22Rv1 (cell line): Measurements from ENCODE around the gene ICAM4.

Experiments
- H3K27ac ChIP-seq: fragments of 450-650 bp; 2 replicates; pipeline ENCODE4 v1.5.1; 2017
- CTCF ChIP-seq: fragments of 450-650 bp; IDR thresholded peaks from 2 replicates; pipeline ENCODE4 v1.5.1; 2017; ENCODE audit warnings: mild to moderate bottlenecking
- ZFX ChIP-seq: fragments of 450-650 bp; IDR thresholded peaks from 2 replicates; pipeline ENCODE4 v1.6.1; 2017; ENCODE audit warnings: antibody characterized with exemption, borderline replicate concordance

ICAM4 gene

GRCh38 chr19:10251792-10252694, 34.7 kb upstream of the ICAM4 start, which contains the start of gene MRPL4:
Gene MRPL4, plus strand, starts transcription at chr19:10252214. Its CDS starts 40 bp downstream, at chr19:10252254.
- peak within 1 kb of the TSS; percentile 72 for H3K27ac ChIP-seq
- TF ChIP-seq ZFX, result no peak
- no peak for TF ChIP-seq CTCF

GRCh38 chr19:10252707-10253106, 34.0 kb upstream of the ICAM4 start:
- TF ChIP-seq ZFX, result no peak
- no peak for TF ChIP-seq CTCF
- peak overlapping the region; percentile 72 for H3K27ac ChIP-seq

DNA sequence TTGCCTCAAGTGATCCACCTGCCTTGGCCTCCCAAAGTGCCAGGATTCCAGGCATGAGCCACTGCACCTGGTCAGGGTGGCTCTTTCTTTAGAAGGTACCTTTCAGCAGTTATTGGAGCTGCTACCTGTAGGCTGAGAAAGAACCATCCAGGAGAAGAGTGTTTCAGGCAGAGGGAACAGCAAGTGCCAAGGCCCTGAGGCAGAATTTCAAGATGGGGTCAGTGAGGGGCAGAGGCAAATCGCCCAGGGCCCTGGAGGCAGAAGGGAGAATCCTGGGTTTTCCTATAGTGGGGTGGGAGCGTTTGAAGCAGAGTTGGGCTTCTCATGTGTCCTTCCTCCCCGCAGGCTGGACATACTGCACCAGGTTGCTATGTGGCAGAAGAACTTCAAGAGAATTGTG, 32.5 kb upstream of the ICAM4 start:
- no peak for TF ChIP-seq CTCF
- no peak for TF ChIP-seq ZFX
- no peak overlapping the region for H3K27ac ChIP-seq

GRCh38 chr19:10255358-10255757, 31.4 kb upstream of the ICAM4 start:
- no peak overlapping the region for H3K27ac ChIP-seq
- TF ChIP-seq CTCF, result no peak

DNA sequence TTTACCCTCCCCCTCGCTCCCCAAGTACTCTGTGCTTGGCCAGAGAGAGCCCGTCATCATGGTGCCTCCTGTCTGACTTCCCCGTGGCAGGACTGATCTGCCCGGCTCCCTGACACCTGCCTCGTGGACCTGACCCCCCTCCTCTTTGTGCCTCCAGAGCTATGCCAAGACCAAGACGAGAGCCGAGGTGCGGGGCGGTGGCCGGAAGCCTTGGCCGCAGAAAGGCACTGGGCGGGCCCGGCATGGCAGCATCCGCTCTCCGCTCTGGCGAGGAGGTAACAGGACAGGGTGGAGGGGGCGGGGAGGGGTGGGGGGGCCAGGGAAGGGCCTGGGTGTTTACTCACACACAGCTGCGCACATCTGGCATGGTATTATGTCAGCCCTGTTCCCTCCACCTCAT, 30.2 kb upstream of the ICAM4 start:
- TF ChIP-seq ZFX (no peak), CTCF (no peak)
- H3K27ac ChIP-seq, result no peak overlapping the region

- no peak overlapping the region for H3K27ac ChIP-seq
- TF ChIP-seq ZFX, result no peak
- TF ChIP-seq CTCF, result no peak
Measured at GRCh38 chr19:10256970-10257615, 29.7 kb upstream of the ICAM4 start.

GRCh38 chr19:10258080-10258710, 28.6 kb upstream of the ICAM4 start:
- TF ChIP-seq CTCF (no peak), ZFX (no peak)
- H3K27ac ChIP-seq, result no peak overlapping the region
